B cell (primary cell): ENCODE results near the gene ZPLD1.

Experiments
- EZH2 ChIP-seq: IDR thresholded peaks from 2 replicates; pipeline ENCODE4 v1.6.1; 2012; ENCODE audit warnings: borderline replicate concordance, low read depth, mild to moderate bottlenecking, moderate library complexity, low read length; ENCODE audit not compliant: insufficient read depth, poor library complexity, severe bottlenecking
- TF ChIP-seq, protein P1 (sequence below): fragments of 200-600 bp; IDR thresholded peaks from one replicate; pipeline ENCODE4 v1.8.0; 2022; ENCODE audit warnings: antibody characterized with exemption, mild to moderate bottlenecking

DNA sequence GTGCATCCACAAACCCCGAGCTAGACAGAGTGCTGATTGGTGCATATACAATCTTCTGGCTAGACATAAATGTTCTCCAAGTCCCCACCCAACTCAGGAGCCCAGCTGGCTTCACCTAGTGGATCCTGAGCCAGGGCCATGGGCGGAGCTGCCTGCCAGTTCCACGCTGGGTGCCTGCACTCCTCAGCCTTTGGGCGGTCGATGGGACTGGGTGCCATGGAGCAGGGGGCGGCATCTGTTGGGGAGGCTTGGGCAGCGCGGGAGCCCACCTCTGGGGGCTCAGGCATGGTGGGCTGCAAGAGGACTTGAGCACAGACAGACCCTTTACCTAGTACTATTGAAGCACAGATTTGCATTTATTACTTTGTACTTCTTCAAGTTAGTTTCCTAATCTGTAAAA lies 57.5 kb downstream of the ZPLD1 start:
- TF ChIP-seq, protein P1, sequence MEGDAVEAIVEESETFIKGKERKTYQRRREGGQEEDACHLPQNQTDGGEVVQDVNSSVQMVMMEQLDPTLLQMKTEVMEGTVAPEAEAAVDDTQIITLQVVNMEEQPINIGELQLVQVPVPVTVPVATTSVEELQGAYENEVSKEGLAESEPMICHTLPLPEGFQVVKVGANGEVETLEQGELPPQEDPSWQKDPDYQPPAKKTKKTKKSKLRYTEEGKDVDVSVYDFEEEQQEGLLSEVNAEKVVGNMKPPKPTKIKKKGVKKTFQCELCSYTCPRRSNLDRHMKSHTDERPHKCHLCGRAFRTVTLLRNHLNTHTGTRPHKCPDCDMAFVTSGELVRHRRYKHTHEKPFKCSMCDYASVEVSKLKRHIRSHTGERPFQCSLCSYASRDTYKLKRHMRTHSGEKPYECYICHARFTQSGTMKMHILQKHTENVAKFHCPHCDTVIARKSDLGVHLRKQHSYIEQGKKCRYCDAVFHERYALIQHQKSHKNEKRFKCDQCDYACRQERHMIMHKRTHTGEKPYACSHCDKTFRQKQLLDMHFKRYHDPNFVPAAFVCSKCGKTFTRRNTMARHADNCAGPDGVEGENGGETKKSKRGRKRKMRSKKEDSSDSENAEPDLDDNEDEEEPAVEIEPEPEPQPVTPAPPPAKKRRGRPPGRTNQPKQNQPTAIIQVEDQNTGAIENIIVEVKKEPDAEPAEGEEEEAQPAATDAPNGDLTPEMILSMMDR: no peak
- TF ChIP-seq EZH2: no peak
